NCI-H2227 treated with DMSO at 0.1 percent for 48 hours (cell line): ENCODE data around the gene TRIM25.
"Not testable (repeated sequence)": the region's sequence is repeated elsewhere in the genome, so short reads cannot be mapped to it uniquely, and the experiment has no call there.

ENCODE experiments used
- DNase-seq: peaks from one replicate; lab custom pipeline; 2025; lab: John Stamatoyannopoulos, UW

The TRIM25 gene, protein sequence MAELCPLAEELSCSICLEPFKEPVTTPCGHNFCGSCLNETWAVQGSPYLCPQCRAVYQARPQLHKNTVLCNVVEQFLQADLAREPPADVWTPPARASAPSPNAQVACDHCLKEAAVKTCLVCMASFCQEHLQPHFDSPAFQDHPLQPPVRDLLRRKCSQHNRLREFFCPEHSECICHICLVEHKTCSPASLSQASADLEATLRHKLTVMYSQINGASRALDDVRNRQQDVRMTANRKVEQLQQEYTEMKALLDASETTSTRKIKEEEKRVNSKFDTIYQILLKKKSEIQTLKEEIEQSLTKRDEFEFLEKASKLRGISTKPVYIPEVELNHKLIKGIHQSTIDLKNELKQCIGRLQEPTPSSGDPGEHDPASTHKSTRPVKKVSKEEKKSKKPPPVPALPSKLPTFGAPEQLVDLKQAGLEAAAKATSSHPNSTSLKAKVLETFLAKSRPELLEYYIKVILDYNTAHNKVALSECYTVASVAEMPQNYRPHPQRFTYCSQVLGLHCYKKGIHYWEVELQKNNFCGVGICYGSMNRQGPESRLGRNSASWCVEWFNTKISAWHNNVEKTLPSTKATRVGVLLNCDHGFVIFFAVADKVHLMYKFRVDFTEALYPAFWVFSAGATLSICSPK

DNA sequence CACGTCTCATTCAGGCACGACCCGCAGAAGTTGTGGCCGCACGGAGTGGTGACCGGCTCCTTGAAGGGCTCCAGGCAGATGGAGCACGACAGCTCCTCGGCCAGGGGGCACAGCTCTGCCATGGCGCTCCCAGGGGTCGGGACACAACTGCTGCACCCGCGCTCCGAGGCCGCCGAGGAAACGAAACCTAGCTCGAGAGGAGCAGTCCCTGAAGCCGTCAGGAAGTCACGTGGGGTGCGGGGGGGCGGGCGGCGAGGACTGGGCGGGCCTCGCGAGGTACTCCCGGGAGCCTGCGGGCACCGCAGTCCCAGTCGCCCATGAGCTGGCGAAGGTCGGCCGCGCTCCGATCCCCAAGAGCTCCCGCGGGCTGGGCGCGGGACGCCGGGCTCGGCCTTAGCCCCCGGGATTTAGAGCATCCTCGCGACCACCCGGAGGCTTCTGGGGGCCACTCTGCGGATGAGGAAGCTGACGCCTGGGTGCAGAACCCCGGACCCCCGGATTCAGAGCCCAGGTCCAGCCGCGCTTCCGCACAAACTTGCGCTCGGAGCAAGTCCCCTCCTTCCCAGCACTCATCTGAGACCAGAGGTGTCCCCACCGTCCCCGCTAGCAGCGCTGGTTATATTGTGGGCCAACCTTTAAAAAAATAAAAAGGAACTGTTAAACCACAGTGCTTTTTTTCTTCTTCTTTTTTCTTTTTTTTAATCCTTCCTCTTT lies at the start of gene TRIM25:
Gene TRIM25 (minus strand): TSS at position 183 of the 714 bp plus-strand sequence. CDS start 61 bp downstream, at position 122.
- DNase-seq = peak; percentile 85

DNA sequence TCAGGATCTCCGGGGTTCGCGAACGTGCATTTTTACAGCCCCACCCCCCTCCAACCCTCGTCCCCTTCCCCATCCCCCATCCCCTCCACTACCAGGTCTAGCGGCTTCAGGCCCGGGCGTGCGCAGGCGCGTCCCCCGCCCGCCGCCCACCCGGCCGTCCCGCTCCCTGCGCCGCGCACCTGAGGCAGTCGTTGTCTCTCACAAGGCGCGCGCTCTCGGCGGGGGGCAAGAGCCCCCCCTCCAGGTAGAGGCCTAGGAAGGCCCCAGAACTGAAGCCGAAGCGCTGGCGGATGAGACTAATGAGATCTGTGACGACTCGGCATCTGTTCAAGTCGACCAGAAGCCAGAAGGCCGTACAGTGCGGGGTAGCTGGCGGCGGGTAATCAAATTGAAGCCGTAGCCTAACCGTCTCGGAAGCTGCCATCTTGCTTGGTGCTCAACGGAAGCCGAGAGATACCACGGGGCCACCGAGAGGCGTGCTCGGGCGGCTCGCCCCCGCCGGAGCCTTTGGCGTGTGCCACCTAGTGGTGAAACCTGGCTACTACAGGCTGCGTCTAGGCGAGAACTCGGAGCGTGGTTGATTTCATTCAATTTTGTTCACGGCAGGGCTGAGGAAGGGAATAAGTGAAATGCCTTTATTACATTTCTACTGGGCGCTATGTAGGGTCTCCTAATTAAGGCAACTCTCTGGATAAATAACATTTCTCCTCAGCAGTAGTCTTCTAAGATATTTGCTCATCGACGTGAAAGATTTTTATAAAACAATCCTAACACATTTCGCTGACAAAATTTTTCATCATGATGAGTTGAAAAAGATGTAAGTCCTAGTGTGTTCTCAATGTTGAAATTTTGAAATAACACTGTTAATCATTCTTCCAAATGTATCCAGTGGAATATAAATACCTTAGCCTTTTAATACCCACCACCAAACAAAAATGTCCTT lies 47.0 kb upstream of the TRIM25 start, which contains the start of gene COIL:
Gene COIL (minus strand): TSS at position 455 of the 943 bp plus-strand sequence. CDS start 31 bp downstream, at position 424.
- peak; percentile 94 for DNase-seq

DNA sequence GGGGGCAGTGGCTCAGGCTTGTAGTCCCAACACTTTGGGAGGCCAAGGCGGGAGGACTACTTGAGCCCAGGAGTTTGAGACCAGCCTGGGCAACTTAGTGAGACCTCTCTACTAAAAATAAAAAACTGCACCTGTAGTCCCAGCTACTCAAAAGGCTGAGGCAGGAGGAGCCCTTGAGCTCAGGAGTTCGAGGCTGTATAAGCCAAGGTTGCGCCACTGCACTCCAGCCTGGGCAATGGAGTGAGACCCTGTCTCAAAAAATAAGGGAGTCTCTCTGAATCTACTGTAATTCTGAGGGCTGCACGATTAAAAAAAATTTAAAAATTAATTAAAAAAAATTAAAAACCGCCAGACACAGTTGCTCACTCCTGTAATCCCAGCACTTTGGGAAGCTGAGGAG lies 43.1 kb upstream of the TRIM25 start:
- no peak for DNase-seq

DNA sequence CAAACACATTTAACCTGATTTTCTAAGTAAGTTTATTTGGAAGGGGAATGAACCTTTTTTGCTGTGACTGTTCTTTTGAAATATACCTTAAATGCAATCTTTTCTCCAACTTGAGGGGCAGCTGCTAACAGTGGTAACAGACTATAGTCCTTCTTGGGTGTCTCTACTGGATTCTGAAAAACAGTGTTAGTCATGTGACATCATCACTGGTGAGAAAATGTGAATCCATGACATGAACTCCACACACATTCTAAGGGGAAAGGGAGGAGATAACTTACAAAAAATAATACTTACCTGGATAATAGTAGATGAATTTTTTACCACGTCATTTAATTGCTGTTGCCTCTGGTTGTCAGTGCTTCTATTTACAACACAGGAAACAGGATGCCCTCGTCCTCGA lies 35.7 kb upstream of the TRIM25 start:
- no peak for DNase-seq

DNA sequence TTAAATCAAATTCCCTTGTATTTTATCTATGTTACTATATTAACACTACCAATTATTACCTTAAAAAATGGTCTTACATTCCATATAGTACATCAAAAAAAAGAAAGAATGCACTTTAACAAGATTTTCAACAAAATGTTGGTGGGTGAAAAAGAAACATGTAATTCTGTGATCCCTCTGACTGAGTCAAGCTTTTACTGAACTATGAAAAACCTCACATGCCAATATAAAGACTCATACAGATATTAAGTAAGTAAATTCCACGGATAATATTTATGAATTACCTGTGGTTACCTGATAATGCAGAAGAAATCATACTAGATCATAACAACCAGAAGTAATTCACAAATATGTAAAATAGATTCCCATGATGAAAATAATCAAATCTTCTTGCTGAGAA lies 34.6 kb upstream of the TRIM25 start:
- DNase-seq = no peak

DNA sequence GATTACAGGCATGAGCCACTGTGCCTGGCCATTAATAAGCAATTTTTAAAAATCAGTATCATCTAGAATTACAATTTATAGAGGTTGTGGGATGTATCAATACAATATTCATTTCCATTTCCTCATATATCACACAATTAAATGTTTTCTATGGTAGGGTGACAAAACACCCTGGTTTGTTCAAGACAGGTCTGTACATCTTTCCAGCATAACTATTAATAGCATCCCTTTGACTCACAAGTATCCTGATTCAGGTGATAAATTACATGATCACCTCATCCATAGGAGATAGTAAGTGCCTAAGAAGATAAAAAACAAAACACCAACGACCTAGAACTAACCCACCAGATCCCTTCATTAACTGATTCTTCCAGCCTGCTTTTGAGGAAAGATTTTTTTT lies 33.9 kb upstream of the TRIM25 start:
- no peak for DNase-seq

DNA sequence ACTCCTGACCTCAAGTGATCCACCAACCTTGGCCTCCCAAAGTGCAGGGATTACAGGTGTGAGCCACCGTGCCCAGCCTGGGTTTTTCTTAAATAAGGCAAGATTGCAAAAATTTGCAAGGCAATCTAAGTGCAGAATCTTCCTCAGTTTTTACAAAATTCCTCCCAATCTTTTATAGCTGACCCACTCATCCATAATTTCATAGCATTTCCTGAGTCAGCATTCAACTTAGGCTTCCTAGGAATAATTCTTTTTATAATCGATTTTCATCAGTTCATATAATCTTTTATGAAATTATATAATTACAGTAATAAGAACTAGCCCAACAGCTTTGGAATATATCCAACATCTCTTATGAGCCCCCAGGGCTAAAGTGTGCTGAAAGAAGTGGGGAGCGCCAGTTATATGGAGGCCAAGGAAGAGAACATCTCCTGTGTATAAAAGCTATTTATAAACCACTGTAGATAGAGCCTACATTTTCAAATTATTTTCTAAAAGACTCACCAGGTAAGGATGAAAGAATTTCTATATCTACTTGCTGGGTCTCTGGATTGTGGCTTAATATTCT lies 32.2 kb upstream of the TRIM25 start:
- no peak for DNase-seq

DNA sequence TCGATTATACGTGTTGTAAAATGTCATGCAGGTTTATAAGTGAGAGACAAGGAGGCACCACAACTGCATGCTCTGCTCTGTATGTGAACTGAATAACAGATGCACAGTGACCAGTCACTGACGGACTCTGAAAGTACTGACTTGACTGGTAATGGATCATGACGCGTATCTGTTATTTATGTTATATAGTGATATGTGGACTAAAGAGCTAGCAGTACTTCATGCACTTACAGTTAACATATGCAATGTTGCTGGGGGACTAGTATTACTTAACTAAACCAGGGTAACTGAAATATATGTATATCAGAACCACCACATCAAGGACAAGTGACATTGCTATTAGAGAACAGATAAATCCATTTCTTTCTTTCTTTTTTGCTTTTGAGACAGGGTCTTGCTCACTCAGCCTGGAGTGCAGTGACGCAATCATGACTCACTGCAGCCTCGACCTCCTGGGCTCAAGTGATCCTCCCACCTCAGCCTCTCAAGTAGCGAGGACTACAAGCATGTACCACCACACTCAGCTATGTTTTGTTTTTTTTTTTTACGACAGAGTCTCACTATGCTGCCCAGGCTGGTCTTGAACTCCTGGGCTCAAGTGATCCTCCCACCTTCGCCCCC lies 29.8 kb upstream of the TRIM25 start:
- DNase-seq = no peak

DNA sequence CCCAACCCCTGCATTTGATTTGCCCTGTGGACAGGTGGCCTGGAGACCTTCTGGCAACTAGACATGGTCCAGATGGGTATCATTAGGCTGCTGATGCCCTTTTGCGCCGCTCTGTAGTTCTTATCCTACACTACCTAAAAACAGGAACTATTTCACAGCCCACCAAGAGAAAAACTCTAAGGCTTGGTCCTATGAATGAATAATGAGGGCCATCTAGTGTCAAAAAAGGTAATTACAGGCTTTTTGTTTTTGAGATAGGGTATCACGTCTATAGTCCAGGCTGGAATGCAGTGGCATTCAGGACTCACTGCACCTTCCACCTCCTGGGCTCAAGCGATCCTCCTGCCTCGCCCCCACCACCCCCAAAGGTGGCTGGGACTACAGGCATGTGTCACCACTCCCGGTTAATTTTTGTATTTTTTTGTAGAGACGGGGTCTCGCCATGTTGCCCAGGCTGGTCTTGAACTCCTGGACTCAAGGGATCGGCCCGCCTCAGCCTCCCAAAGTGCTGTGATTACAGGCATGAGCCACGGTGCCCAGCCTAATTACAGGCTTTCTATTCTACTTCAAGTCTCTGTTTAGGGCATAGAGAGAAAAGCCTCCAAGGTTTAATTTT lies 26.1 kb upstream of the TRIM25 start:
- peak; percentile 53 for DNase-seq

DNA sequence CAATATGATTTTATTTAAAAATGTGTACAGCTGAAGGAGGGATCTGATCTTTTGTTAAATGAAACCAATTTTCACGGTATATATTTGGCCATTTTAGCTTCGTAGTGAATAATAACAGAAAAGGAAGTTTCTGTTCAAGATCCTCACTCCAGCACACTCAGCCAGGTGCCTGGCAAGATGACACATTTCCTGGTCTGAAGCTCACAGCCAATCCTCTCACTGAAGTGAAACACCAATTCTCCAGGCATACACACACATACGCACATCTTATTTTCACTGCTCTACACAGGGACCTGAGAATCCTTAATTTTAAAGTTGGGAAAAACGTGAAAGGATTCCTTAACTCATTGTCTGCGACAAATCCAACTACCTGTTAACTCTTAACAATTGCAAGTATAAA lies 24.4 kb upstream of the TRIM25 start:
- DNase-seq = not testable (repeated sequence)

DNA sequence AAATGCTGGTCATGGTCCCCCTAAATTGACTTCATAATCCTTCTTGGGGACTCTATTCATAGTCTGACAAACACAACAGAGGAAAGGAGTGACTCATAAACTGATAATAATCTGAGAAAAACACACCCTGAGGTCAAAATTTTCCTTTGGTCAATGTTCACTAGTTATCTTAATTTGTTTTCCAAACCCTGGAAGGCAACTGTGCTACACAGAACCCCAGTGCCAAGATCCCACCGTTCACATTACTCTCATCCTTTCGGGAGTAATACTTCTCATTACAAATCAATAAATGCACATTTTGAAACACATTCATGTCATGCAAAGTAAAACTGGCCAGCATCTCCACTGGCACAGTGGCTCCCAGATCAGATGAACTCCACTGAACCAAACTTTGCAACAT lies 23.8 kb upstream of the TRIM25 start:
- DNase-seq = no peak

DNA sequence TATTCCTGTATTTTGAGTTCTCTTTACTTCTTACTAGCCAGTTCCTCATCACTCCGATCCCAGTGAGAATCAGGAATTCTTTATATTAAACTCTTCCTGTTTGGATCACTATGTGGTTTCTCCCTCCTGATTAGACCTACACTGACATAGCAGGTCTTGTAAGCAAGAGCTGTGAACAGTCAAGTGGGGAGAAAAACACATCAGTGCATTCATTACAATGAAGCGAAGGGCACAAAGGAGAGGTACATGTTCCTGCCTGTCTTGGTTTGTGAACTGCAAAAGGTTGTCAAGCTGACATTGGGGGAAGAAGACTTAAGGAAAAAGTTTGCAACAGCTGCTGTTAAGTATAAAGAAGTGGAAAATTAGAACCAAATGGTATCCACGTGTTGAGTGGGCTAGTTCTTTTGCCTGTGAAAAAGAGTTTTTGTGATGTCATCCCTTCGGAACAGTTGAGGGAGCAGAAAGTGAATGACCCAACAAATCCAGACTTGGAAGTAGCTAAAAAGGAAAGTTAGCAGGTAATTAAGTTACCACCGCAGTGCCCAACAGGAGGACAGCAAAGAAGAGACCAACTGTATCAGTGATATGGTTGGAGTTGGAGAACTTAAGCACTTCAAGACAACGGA lies 23.0 kb upstream of the TRIM25 start:
- DNase-seq = no peak

DNA sequence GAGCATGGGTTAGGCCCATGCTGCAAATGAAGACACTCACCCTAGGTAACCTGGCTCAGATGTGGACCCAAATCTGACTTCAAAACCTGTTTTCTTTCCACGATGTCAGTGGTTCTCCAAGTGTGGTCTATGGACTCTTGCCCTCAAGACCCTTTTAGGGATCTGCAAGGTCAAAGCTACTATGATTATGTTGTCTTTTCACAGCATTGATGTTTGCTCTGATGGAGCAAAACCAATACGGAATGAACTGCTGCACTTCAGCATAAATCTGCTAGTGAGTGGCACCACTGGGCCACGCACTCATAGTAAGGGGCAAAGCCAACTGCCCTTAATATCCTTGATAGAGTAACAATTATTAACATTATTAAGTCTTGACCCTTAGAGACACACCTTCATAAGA lies 21.6 kb upstream of the TRIM25 start:
- no peak for DNase-seq

DNA sequence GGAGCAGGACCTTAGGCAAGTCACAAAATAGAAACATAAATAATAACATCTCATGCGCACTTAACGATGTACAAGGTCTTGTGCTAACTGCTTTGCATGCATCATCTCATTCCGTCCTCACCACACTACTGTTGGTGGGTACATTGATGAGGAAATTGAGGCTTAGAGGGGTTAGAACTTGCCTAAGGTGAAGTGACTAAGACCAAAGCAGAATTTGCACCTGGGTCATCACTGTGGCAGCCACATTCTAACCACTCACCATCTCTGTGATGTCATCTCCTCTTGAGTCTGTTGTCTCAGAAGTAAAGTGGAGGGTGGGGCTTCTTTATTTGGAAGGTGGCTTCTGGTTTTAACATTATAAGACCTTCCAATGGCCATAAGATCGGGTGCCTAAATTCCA lies 20.4 kb upstream of the TRIM25 start:
- DNase-seq = no peak

DNA sequence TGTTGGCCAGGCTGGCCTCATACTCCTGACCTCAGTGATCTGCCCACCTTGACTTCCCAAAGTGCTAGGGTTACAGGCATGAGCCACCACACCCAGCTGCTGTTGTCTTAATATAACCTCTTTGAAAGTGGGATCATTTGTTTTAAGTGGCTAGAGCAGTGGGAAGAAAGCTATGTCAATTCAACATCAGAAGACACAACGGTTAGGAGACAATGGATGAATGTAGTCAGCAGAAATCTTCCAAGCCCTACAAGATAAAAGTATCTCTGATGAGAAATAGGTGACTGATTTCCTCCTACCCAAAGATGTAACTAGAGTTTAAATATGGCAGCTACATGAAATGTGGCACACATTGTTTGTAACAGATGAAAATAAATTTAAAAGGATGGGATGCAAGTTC lies 20.0 kb upstream of the TRIM25 start:
- no peak for DNase-seq

DNA sequence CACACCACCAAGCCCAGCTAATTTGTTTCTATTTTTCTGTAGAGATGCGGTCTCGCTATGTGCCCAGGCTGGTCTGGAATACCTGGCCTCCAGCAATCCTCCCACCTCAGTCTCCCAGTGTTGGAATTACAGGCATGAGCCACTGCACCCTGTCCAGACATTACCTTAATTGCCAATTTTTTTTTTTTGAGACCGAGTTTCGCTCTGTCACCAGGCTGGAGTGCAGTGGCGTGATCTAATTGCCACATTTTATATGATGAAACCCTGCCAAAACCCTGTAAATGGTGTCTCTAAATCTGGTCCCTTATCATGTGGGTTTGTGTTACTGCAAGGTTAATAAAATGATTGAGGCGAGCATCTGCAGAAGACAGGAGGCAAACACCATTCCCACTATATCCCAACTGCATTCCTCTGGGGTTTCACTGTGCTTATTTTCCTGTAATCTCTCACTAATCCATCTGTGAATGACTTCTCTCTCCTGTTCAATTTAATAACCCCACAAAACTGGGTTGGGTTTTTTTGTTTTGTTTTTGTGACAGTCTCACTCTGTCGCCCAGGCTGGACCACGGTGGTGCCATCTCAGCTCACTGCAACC lies 19.4 kb upstream of the TRIM25 start:
- no peak for DNase-seq

DNA sequence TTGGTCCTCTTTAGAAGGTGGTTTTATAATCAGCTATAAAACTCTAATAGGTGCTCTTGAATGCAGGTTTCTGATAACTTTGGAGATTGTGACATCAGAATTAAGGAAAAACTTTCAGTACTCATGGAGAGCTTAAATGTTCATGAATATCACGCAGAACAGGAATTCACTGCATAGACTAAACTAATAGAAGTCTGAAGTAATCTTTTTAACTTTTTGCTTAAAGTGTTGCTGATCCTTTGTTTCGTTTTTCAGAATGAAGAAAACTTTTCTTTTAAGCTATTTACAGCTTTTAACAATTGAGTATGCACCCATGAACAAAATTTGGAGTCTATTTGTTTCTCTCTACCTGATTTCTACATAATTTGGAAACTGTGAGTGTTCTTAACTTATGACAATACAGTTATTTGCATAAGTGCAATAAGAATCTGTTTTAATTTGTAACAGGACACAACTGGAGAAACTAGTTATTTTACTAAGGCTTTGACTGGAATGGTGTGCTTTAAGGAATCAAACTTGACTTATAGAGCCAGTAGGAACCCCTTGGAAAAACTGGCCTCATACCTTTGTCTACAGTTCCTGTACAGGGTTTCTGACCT lies 17.0 kb upstream of the TRIM25 start:
- no peak for DNase-seq

DNA sequence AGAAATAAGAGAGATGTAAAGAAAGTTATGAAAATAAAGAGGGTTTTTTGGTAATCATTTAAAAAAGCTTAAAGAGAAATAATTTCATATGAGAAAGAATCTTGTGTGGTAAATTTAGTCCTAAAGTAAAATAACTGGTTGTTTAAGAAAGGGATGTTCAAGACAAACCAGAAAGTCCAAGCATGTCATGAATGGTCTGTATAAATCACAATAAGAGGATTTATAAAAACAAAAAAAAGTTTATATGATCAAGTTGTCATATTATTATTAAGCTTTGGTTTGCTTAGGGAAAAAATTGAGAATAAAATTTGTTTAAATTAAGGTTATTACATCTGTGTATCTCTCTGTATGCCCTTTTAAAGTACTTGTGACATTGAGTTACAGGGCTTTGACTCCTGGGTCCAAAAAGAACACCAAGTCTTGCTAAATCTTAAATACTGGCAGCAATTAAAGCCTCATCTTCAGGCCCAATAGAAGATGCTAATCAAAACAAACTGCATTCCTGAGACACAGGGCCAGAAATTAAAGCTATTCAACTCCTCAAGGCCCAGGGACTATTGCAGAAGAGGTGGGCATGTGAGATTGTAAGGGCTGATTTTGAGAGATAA lies 15.6 kb upstream of the TRIM25 start:
- no peak for DNase-seq

DNA sequence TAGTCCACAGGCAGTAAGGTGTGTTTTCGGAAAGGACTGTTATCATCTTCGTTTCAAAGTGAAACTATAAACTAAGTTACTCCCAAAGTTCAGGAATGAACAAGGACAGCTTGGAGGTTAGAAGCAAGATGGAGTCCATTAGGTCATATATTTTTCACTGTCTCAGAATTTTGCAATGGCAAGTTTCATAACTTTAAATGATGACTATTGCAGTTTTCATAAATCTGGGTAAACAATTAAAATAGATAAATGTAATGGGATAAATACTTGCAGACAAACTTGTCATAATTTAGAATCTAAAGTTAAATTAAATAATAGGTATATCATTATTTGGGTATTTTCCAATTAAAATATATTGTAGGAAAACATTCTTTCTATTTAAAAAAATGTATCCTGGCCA lies 14.7 kb upstream of the TRIM25 start:
- no peak for DNase-seq
